H1 (cell line): ENCODE results near the gene SLC16A6. TPM values are rescaled to one million over a fixed set of nuclear protein-coding genes. Genes with fewer than 3 reads are reported as not detected.

Experiments
- CBX5 ChIP-seq: fragments of 300-800, 300-1000 bp; sonication (generic); IDR thresholded peaks from 2 replicates; pipeline ENCODE4 v1.7.1; 2016; ENCODE audit warnings: antibody characterized with exemption, low read length, low read depth
- CEBPB ChIP-seq: IDR thresholded peaks from 2 replicates; pipeline ENCODE4 v1.6.1; 2012; ENCODE audit warnings: low read depth, low read length
- KDM5A ChIP-seq: fragments of 200-600 bp; IDR thresholded peaks from 2 replicates; pipeline ENCODE4 v1.7.1; 2012; ENCODE audit warnings: mild to moderate bottlenecking, low read length, inconsistent platforms, mixed read lengths
- RXRA ChIP-seq: IDR thresholded peaks from 2 replicates; pipeline ENCODE4 v1.6.1; 2011; ENCODE audit warnings: low read depth, mild to moderate bottlenecking, low read length, moderate library complexity; ENCODE audit not compliant: insufficient read depth
- SP2 ChIP-seq: IDR thresholded peaks from 2 replicates; pipeline ENCODE4 v1.6.1; 2012; ENCODE audit warnings: mild to moderate bottlenecking, low read length, inconsistent platforms
- SUZ12 ChIP-seq: fragments of 200-600 bp; sonication (generic); IDR thresholded peaks from 2 replicates; pipeline ENCODE4 v1.6.1; 2012; ENCODE audit warnings: mild to moderate bottlenecking, inconsistent platforms, low read length, moderate library complexity, mixed read lengths
- TCF12 ChIP-seq: IDR thresholded peaks from 2 replicates; pipeline ENCODE4 v1.6.1; 2011; ENCODE audit warnings: low read depth, mild to moderate bottlenecking, low read length
- polyA plus RNA-seq, 7 experiments: library from polyadenylated mRNA; depleted of rRNA in 3 of 7; stranded (reverse) in 5 of 7; unstranded in 2 of 7; fragments of >200 nt in 5 of 7; fragments of 200-250 nt in 2 of 7; gene quantifications; 1 replicate in 5 of 7; 2 replicates in 1 of 7; 4 replicates in 1 of 7; pipeline versions ENCODE4 v1.2.1 to v1.2.3, GENCODE V29; 2011 to 2013; ENCODE audit warnings: missing spikeins in 2 of 7, mixed read lengths in 2 of 7
- total RNA-seq: library from RNA; stranded (reverse); fragmentation: NEBNext Ultra II Directional; extraction: Animal tissue kit (Norgen Biotek cat#: 25700); gene quantifications from 2 replicates; pipeline ENCODE4 v1.2.1, GENCODE V29; 2021
- TF ChIP-seq, protein P1 (sequence below): fragments of 300-600 bp; sonication (generic); IDR thresholded peaks from 2 replicates; pipeline ENCODE4 v1.7.1; 2012; ENCODE audit warnings: low read length, moderate library complexity, mild to moderate bottlenecking, inconsistent platforms; ENCODE audit not compliant: insufficient replicate concordance

The SLC16A6 gene
- total and polyA plus RNA-seq, 2 of the 8 experiments (the other 6 are each of a cell fraction or from before 2014, with no cell fraction given): 0.17 to 0.22 TPM

- TF ChIP-seq, protein P1, sequence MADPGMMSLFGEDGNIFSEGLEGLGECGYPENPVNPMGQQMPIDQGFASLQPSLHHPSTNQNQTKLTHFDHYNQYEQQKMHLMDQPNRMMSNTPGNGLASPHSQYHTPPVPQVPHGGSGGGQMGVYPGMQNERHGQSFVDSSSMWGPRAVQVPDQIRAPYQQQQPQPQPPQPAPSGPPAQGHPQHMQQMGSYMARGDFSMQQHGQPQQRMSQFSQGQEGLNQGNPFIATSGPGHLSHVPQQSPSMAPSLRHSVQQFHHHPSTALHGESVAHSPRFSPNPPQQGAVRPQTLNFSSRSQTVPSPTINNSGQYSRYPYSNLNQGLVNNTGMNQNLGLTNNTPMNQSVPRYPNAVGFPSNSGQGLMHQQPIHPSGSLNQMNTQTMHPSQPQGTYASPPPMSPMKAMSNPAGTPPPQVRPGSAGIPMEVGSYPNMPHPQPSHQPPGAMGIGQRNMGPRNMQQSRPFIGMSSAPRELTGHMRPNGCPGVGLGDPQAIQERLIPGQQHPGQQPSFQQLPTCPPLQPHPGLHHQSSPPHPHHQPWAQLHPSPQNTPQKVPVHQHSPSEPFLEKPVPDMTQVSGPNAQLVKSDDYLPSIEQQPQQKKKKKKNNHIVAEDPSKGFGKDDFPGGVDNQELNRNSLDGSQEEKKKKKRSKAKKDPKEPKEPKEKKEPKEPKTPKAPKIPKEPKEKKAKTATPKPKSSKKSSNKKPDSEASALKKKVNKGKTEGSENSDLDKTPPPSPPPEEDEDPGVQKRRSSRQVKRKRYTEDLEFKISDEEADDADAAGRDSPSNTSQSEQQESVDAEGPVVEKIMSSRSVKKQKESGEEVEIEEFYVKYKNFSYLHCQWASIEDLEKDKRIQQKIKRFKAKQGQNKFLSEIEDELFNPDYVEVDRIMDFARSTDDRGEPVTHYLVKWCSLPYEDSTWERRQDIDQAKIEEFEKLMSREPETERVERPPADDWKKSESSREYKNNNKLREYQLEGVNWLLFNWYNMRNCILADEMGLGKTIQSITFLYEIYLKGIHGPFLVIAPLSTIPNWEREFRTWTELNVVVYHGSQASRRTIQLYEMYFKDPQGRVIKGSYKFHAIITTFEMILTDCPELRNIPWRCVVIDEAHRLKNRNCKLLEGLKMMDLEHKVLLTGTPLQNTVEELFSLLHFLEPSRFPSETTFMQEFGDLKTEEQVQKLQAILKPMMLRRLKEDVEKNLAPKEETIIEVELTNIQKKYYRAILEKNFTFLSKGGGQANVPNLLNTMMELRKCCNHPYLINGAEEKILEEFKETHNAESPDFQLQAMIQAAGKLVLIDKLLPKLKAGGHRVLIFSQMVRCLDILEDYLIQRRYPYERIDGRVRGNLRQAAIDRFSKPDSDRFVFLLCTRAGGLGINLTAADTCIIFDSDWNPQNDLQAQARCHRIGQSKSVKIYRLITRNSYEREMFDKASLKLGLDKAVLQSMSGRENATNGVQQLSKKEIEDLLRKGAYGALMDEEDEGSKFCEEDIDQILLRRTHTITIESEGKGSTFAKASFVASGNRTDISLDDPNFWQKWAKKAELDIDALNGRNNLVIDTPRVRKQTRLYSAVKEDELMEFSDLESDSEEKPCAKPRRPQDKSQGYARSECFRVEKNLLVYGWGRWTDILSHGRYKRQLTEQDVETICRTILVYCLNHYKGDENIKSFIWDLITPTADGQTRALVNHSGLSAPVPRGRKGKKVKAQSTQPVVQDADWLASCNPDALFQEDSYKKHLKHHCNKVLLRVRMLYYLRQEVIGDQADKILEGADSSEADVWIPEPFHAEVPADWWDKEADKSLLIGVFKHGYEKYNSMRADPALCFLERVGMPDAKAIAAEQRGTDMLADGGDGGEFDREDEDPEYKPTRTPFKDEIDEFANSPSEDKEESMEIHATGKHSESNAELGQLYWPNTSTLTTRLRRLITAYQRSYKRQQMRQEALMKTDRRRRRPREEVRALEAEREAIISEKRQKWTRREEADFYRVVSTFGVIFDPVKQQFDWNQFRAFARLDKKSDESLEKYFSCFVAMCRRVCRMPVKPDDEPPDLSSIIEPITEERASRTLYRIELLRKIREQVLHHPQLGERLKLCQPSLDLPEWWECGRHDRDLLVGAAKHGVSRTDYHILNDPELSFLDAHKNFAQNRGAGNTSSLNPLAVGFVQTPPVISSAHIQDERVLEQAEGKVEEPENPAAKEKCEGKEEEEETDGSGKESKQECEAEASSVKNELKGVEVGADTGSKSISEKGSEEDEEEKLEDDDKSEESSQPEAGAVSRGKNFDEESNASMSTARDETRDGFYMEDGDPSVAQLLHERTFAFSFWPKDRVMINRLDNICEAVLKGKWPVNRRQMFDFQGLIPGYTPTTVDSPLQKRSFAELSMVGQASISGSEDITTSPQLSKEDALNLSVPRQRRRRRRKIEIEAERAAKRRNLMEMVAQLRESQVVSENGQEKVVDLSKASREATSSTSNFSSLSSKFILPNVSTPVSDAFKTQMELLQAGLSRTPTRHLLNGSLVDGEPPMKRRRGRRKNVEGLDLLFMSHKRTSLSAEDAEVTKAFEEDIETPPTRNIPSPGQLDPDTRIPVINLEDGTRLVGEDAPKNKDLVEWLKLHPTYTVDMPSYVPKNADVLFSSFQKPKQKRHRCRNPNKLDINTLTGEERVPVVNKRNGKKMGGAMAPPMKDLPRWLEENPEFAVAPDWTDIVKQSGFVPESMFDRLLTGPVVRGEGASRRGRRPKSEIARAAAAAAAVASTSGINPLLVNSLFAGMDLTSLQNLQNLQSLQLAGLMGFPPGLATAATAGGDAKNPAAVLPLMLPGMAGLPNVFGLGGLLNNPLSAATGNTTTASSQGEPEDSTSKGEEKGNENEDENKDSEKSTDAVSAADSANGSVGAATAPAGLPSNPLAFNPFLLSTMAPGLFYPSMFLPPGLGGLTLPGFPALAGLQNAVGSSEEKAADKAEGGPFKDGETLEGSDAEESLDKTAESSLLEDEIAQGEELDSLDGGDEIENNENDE: no peak
- TF ChIP-seq CEBPB (no peak), RXRA (no peak), SP2 (no peak), KDM5A (no peak), TCF12 (no peak), SUZ12 (no peak), CBX5 (no peak)
These were observed 61.9 kb downstream of the SLC16A6 start (continued) for GRCh38 chr17:68228817-68229570.
